WTC11 (cell line): ENCODE measurements around the gene NAT16. TPM values are rescaled to one million over a fixed set of nuclear protein-coding genes. Genes with fewer than 3 reads are reported as not detected.
A peak's percentile ranks its signal among the peaks of the same experiment; 100 is the strongest.

ENCODE experiments used
- ATAC-seq: fragments of 200-7000 bp; cut with Tn5 transposase; 2 replicates; pipeline ENCODE4 v1.10.0; 2021; ENCODE audit warnings: mild to moderate bottlenecking, moderate library complexity
- CTCF ChIA-PET: fragments of 300-600 bp; sonication (Branson Sonifier 250); formaldehyde crosslinking; loops from one replicate; lab custom pipeline; 2021; ENCODE audit warnings: antibody characterized with exemption; lab: Charles Lee
- POLR2A ChIA-PET: fragments of 350-600 bp; sonication (Branson Sonifier 250); formaldehyde crosslinking; loops from one replicate; lab custom pipeline; 2021; ENCODE audit warnings: antibody characterized with exemption; lab: Charles Lee
- DNase-seq: peaks from one replicate; pipeline ENCODE4 v3.0.0; 2021; ENCODE audit warnings: low spot score
- H3K27ac Mint-ChIP-seq: 2 replicates; pipeline ENCODE4 v1.8.0; 2021; ENCODE audit warnings: mixed read lengths
- H3K27me3 Mint-ChIP-seq: 2 replicates; pipeline ENCODE4 v1.8.0; 2021; ENCODE audit warnings: low read depth, mild to moderate bottlenecking, moderate library complexity, mixed read lengths
- H3K36me3 Mint-ChIP-seq: 2 replicates; pipeline ENCODE4 v1.8.0; 2021; ENCODE audit warnings: mixed read lengths
- H3K4me1 Mint-ChIP-seq: 2 replicates; pipeline ENCODE4 v1.8.0; 2022; ENCODE audit warnings: mixed read lengths
- H3K4me3 Mint-ChIP-seq: 2 replicates; pipeline ENCODE4 v1.8.0; 2021; ENCODE audit warnings: mild to moderate bottlenecking, moderate library complexity, mixed read lengths
- H3K9me3 Mint-ChIP-seq: 2 replicates; pipeline ENCODE4 v1.8.0; 2021; ENCODE audit warnings: mixed read lengths
- ATF1 ChIP-seq: sonication (generic); formaldehyde crosslinking; IDR thresholded peaks from 2 replicates; pipeline ENCODE4 v1.8.1; 2023; ENCODE audit warnings: mild to moderate bottlenecking, moderate library complexity, missing genetic modification reagents
- CBFB ChIP-seq: sonication (generic); formaldehyde crosslinking; IDR thresholded peaks from 2 replicates; pipeline ENCODE4 v1.8.1; 2022; ENCODE audit warnings: mild to moderate bottlenecking, low read depth, missing genetic modification reagents
- CREB1 ChIP-seq: sonication (generic); formaldehyde crosslinking; IDR thresholded peaks from 2 replicates; pipeline ENCODE4 v1.8.0; 2023; ENCODE audit warnings: mild to moderate bottlenecking, missing genetic modification reagents
- ELF4 ChIP-seq: sonication (generic); formaldehyde crosslinking; IDR thresholded peaks from 2 replicates; pipeline ENCODE4 v1.8.1; 2022; ENCODE audit warnings: low read depth, mild to moderate bottlenecking, moderate library complexity, missing genetic modification reagents
- ETV6 ChIP-seq: sonication (generic); formaldehyde crosslinking; IDR thresholded peaks from 2 replicates; pipeline ENCODE4 v1.8.1; 2022; ENCODE audit warnings: mild to moderate bottlenecking, missing genetic modification reagents
- JAZF1 ChIP-seq: fragments of 250-450 bp; sonication (Bioruptor Pico); IDR thresholded peaks from 2 replicates; pipeline ENCODE4 v1.9.0; 2021; ENCODE audit warnings: moderate library complexity, mild to moderate bottlenecking, inconsistent platforms
- KAT7 ChIP-seq: sonication (generic); formaldehyde crosslinking; IDR thresholded peaks from 2 replicates; pipeline ENCODE4 v1.8.1; 2023; ENCODE audit warnings: missing genetic modification reagents, mild to moderate bottlenecking, borderline replicate concordance
- MXD4 ChIP-seq: fragments of 250-450 bp; sonication (Bioruptor Pico); IDR thresholded peaks from 2 replicates; pipeline ENCODE4 v1.8.0; 2021; ENCODE audit warnings: mild to moderate bottlenecking, moderate library complexity, borderline replicate concordance
- MYBL2 ChIP-seq: sonication (generic); formaldehyde crosslinking; IDR thresholded peaks from 2 replicates; pipeline ENCODE4 v1.8.1; 2023; ENCODE audit warnings: mild to moderate bottlenecking, moderate library complexity, missing genetic modification reagents
- NR1H2 ChIP-seq: sonication (generic); formaldehyde crosslinking; IDR thresholded peaks from 2 replicates; pipeline ENCODE4 v1.9.0; 2021; ENCODE audit warnings: mild to moderate bottlenecking, moderate library complexity, missing genetic modification reagents
- PRRX2 ChIP-seq: fragments of 250-450 bp; sonication (Bioruptor Pico); IDR thresholded peaks from 2 replicates; pipeline ENCODE4 v1.8.0; 2021; ENCODE audit warnings: mild to moderate bottlenecking
- SMAD4 ChIP-seq: sonication (generic); formaldehyde crosslinking; IDR thresholded peaks from 2 replicates; pipeline ENCODE4 v1.8.0; 2022; ENCODE audit warnings: mild to moderate bottlenecking, missing genetic modification reagents
- SP1 ChIP-seq: sonication (generic); formaldehyde crosslinking; conservative IDR thresholded peaks from 2 replicates; pipeline ENCODE4 v1.8.1; 2022; ENCODE audit warnings: missing genetic modification reagents
- TCF7 ChIP-seq: sonication (generic); formaldehyde crosslinking; IDR thresholded peaks from 2 replicates; pipeline ENCODE4 v1.8.0; 2022; ENCODE audit warnings: mild to moderate bottlenecking, low read depth, missing genetic modification reagents, moderate library complexity
- ZBTB21 ChIP-seq: sonication (generic); formaldehyde crosslinking; IDR thresholded peaks from 2 replicates; pipeline ENCODE4 v1.8.1; 2023; ENCODE audit warnings: mild to moderate bottlenecking, missing genetic modification reagents, borderline replicate concordance
- total RNA-seq: library from RNA; stranded (reverse); gene quantifications from 3 replicates; pipeline ENCODE4 v1.2.3, GENCODE V29; 2021
- TF ChIP-seq, protein P1 (sequence below): sonication (generic); formaldehyde crosslinking; IDR thresholded peaks from 2 replicates; pipeline ENCODE4 v1.8.1; 2022; ENCODE audit warnings: mild to moderate bottlenecking, moderate library complexity, missing genetic modification reagents
- TF ChIP-seq, protein P2 (sequence below): fragments of 250-450 bp; sonication (Bioruptor Pico); IDR thresholded peaks from 2 replicates; pipeline ENCODE4 v1.9.0; 2021; ENCODE audit warnings: mild to moderate bottlenecking
- TF ChIP-seq, protein P3 (sequence below): sonication (generic); formaldehyde crosslinking; IDR thresholded peaks from 2 replicates; pipeline ENCODE4 v1.8.1; 2022; ENCODE audit warnings: low read depth, missing genetic modification reagents, borderline replicate concordance
- TF ChIP-seq, protein P4 (sequence below): sonication (generic); formaldehyde crosslinking; IDR thresholded peaks from 2 replicates; pipeline ENCODE4 v1.8.0; 2022; ENCODE audit warnings: mild to moderate bottlenecking, missing genetic modification reagents
- TF ChIP-seq, protein P5 (sequence below): fragments of 250-450 bp; sonication (Bioruptor Pico); IDR thresholded peaks from 2 replicates; pipeline ENCODE4 v1.8.0; 2021; ENCODE audit warnings: mild to moderate bottlenecking
- TF ChIP-seq, protein P6 (sequence below): fragments of 250-450 bp; sonication (Bioruptor Pico); conservative IDR thresholded peaks from 2 replicates; pipeline ENCODE4 v1.9.0; 2021; ENCODE audit warnings: mild to moderate bottlenecking
- TF ChIP-seq, protein P7 (sequence below): fragments of 200-600 bp; IDR thresholded peaks from 2 replicates; pipeline ENCODE4 v1.8.0; 2022; ENCODE audit warnings: antibody characterized with exemption

NAT16 gene
- total RNA-seq, 1 experiment from 2014 or later, result 0.39 TPM

DNA sequence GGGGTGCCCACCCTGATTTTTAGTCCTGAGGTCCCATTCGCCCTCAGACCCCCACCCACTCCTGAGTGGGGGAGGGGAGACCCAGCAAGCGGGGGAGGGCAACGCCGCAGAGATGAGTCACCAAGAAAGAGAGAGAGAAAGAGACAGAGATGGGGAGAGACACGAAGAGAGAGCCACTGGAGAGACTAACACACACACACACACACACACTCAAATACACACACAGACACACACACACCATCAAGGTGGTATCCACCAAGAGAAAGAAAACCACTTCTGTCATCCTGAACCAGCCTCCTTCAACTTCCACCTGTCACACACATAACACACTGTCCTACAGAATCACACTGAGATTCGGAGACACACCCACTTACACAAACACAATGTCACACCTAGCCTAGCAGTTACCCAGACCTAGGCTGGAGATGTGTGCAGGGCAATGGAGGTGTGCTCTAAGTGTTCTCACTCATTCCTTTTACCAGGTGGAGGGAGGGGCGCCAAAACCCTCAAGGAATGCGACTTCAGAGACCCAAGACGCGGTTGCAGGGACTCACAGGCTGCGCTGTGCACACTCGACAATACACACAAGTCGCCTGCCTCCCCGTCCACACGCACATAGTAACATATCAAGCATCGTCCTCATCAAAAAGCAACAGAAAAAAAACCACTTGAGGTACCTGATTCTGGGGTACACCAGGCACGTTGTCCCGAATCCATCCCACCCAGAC lies 10.8 kb downstream of the NAT16 start:
- H3K27ac Mint-ChIP-seq, result no peak overlapping the region
- no peak for ATAC-seq

DNA sequence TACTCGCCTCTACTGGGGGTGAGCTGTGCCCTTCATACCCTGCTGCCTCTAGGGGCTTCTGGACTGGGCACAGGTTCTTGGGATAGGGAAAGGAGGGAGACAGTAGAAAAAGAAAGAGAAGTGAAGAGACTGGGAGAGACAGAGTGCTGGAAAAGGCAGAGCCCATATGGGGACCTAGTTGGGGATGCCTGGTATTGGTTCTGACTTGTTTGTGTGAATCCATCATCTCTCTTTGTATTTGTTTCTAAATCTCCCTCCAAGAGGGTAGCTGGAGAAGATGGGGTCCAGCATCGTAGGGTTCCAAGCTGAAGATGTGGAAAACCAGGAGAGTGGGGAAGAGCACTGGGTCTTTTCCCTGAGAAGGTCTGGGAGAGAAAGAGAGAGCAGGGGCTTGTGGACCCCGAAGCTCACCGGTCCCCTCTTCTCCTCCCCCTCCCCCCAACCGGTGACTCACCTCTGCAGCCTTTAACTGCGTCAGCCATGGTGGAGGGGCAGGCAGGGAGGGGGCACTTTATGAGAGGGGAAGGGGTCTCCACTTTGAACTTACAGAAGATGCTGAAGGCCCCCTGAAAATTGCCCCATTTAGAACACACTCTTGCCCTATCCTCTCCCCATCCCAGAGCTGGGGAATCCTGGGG lies 11.6 kb downstream of the NAT16 start:
- Mint-ChIP-seq H3K4me1 (peaks cover 68% of the 10 kb centered on the region), H3K9me3 (no peaks in the 10 kb centered on the region), H3K36me3 (no peaks in the 10 kb centered on the region), H3K27me3 (peaks cover 95% of the 10 kb centered on the region), H3K27ac (no peak overlapping the region), H3K4me3 (peak overlapping the region; percentile 81)
- POLR2A ChIA-PET, result interaction anchor here (1.2 kb wide), 1 partner anchor 68 kb away, joined by 4 read pairs; no protein-coding TSS in a partner anchor
- DNase-seq, result no peak
- no peak for ATAC-seq
- CTCF ChIA-PET, result interaction anchor here (0.6 to 9.0 kb wide), 17 partner anchors 12 to 1226 kb away, joined by 3 to 103 read pairs (median 4); partner anchors contain the start of genes ACHE and ZNHIT1
- TF ChIP-seq ZBTB21 (CRISPR knock-in tag) (no peak), MYBL2 (no peak), TCF7 (CRISPR knock-in tag) (no peak), JAZF1 (CRISPR knock-in tag) (no peak), SP1 (CRISPR knock-in tag) (no peak), KAT7 (no peak)
- TF ChIP-seq, protein P1, sequence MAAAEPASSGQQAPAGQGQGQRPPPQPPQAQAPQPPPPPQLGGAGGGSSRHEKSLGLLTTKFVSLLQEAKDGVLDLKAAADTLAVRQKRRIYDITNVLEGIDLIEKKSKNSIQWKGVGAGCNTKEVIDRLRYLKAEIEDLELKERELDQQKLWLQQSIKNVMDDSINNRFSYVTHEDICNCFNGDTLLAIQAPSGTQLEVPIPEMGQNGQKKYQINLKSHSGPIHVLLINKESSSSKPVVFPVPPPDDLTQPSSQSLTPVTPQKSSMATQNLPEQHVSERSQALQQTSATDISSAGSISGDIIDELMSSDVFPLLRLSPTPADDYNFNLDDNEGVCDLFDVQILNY, result no peak
- TF ChIP-seq, protein P2, sequence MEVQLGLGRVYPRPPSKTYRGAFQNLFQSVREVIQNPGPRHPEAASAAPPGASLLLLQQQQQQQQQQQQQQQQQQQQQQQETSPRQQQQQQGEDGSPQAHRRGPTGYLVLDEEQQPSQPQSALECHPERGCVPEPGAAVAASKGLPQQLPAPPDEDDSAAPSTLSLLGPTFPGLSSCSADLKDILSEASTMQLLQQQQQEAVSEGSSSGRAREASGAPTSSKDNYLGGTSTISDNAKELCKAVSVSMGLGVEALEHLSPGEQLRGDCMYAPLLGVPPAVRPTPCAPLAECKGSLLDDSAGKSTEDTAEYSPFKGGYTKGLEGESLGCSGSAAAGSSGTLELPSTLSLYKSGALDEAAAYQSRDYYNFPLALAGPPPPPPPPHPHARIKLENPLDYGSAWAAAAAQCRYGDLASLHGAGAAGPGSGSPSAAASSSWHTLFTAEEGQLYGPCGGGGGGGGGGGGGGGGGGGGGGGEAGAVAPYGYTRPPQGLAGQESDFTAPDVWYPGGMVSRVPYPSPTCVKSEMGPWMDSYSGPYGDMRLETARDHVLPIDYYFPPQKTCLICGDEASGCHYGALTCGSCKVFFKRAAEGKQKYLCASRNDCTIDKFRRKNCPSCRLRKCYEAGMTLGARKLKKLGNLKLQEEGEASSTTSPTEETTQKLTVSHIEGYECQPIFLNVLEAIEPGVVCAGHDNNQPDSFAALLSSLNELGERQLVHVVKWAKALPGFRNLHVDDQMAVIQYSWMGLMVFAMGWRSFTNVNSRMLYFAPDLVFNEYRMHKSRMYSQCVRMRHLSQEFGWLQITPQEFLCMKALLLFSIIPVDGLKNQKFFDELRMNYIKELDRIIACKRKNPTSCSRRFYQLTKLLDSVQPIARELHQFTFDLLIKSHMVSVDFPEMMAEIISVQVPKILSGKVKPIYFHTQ, result no peak

More for the DNA sequence above, 10.8 kb downstream of the NAT16 start:
- Mint-ChIP-seq H3K9me3 (no peaks in the 10 kb centered on the region), H3K27me3 (peaks cover 98% of the 10 kb centered on the region), H3K36me3 (no peaks in the 10 kb centered on the region), H3K4me3 (peak overlapping the region; percentile 74), H3K4me1 (peaks cover 72% of the 10 kb centered on the region)
- CTCF ChIA-PET, result interaction anchor here (0.6 to 9.0 kb wide), 11 partner anchors 13 to 276 kb away, joined by 3 to 103 read pairs (median 4); partner anchors contain the start of gene ZNHIT1
- TF ChIP-seq, protein P3, sequence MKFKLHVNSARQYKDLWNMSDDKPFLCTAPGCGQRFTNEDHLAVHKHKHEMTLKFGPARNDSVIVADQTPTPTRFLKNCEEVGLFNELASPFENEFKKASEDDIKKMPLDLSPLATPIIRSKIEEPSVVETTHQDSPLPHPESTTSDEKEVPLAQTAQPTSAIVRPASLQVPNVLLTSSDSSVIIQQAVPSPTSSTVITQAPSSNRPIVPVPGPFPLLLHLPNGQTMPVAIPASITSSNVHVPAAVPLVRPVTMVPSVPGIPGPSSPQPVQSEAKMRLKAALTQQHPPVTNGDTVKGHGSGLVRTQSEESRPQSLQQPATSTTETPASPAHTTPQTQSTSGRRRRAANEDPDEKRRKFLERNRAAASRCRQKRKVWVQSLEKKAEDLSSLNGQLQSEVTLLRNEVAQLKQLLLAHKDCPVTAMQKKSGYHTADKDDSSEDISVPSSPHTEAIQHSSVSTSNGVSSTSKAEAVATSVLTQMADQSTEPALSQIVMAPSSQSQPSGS (CRISPR knock-in tag), result no peak
- TF ChIP-seq ETV6 (CRISPR knock-in tag), result no peak
- no peak for TF ChIP-seq ZBTB21 (CRISPR knock-in tag)
- TF ChIP-seq PRRX2 (CRISPR knock-in tag), result no peak
- TF ChIP-seq ATF1 (CRISPR knock-in tag), result no peak
- TF ChIP-seq, protein P4, sequence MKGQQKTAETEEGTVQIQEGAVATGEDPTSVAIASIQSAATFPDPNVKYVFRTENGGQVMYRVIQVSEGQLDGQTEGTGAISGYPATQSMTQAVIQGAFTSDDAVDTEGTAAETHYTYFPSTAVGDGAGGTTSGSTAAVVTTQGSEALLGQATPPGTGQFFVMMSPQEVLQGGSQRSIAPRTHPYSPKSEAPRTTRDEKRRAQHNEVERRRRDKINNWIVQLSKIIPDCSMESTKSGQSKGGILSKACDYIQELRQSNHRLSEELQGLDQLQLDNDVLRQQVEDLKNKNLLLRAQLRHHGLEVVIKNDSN, result no peak
- TF ChIP-seq, protein P5, sequence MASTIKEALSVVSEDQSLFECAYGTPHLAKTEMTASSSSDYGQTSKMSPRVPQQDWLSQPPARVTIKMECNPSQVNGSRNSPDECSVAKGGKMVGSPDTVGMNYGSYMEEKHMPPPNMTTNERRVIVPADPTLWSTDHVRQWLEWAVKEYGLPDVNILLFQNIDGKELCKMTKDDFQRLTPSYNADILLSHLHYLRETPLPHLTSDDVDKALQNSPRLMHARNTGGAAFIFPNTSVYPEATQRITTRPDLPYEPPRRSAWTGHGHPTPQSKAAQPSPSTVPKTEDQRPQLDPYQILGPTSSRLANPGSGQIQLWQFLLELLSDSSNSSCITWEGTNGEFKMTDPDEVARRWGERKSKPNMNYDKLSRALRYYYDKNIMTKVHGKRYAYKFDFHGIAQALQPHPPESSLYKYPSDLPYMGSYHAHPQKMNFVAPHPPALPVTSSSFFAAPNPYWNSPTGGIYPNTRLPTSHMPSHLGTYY (CRISPR knock-in tag), result no peak
- no peak for TF ChIP-seq CREB1 (CRISPR knock-in tag)
- TF ChIP-seq MXD4 (CRISPR knock-in tag), result no peak
- no peak for TF ChIP-seq CBFB (CRISPR knock-in tag)
- TF ChIP-seq SMAD4 (CRISPR knock-in tag), result no peak
- TF ChIP-seq ELF4 (CRISPR knock-in tag), result no peak
- TF ChIP-seq, protein P6, sequence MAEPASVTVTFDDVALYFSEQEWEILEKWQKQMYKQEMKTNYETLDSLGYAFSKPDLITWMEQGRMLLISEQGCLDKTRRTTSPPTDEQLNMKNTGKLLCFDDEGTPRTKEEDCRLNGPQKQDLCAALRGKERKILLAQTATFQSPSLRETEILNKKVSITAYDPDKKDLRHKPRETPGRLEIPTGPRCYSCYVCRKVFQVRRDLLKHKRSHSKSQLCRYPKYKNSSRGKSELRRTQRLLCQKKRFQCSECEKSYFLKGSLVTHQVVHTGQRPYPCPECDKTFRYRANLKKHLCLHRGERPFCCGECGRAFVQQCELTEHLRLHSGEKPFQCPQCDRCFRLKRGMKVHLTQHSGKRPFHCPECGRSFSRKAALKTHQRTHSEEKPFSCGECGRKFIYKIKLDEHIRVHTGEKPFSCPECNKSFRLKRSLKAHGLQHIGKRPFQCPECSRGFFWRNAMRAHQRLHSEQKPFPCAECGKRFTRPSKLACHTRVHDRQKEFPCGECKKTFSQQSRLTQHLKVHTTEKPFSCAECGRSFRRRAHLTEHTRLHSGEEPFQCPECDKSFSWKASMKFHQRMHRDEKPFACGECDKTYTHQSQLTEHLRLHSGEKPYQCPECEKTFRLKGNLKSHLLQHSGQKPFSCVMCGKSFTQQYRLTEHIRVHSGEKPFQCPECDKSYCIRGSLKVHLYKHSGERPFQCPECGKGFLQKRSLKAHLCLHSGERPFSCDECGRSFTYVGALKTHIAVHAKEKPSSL (CRISPR knock-in tag), result no peak
- TF ChIP-seq, protein P7, sequence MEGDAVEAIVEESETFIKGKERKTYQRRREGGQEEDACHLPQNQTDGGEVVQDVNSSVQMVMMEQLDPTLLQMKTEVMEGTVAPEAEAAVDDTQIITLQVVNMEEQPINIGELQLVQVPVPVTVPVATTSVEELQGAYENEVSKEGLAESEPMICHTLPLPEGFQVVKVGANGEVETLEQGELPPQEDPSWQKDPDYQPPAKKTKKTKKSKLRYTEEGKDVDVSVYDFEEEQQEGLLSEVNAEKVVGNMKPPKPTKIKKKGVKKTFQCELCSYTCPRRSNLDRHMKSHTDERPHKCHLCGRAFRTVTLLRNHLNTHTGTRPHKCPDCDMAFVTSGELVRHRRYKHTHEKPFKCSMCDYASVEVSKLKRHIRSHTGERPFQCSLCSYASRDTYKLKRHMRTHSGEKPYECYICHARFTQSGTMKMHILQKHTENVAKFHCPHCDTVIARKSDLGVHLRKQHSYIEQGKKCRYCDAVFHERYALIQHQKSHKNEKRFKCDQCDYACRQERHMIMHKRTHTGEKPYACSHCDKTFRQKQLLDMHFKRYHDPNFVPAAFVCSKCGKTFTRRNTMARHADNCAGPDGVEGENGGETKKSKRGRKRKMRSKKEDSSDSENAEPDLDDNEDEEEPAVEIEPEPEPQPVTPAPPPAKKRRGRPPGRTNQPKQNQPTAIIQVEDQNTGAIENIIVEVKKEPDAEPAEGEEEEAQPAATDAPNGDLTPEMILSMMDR, result no peak
- no peak for TF ChIP-seq NR1H2 (CRISPR knock-in tag)
- TF ChIP-seq KAT7, result no peak
- no peak for DNase-seq
- POLR2A ChIA-PET, result no interaction called here
